ENCODE data around the gene APRT. TPM values are rescaled to one million over a fixed set of nuclear protein-coding genes. Genes with fewer than 3 reads are reported as not detected.

The APRT gene
- total and polyA plus RNA-seq, 9 of the 15 experiments (the other 6 are each of a cell fraction or from before 2014, with no cell fraction given): 41.7 to 409 (median 146) TPM

GRCh38 chr16:88807142-88807625 lies 4.5 kb downstream of the APRT start:
- ChIA-PET CTCF (ENCODE audit: low intra/inter-chr PET ratio) (no interaction called here), POLR2A (interaction anchor here (0.5 to 6.1 kb wide), 7 partner anchors 17 to 403 kb away, joined by 3 to 47 read pairs (median 4); partner anchors contain the start of gene PIEZO1)
- intact Hi-C loops (cut with micrococcal nuclease): loop anchor here (10.0 kb wide), 1 partner anchor 758 kb away; the partner anchor contains the start of gene RPL13
- Histone ChIP-seq H3K27me3 (ENCODE audit: control insufficient read depth in 2 of 2, insufficient read depth in 2 of 2, low read length in 2 of 2) (no peaks in the 10 kb centered on the region; a peak in 1 of 5 replicates), H3K4me2 (ENCODE audit: insufficient read depth, low read length) (no peak overlapping the region), H3K4me3 (no peak overlapping the region), H4K20me1 (replicated peaks; ENCODE audit: control insufficient read depth, insufficient read depth, low read length) (peaks cover 34% of the 10 kb centered on the region; the same call in 1 of the 2 replicates), H3K9ac (ENCODE audit: insufficient read depth in 1 of 2, low read depth in 2 of 2, low read length in 2 of 2) (peak overlapping the region in 1 of 2 experiments; percentile 98; a peak in 3 of 4 replicates), H2AFZ (ENCODE audit: low read depth, low read length) (no peak overlapping the region), H3K36me3 (ENCODE audit: control insufficient read depth, insufficient read depth, low read length) (peaks cover 69% of the 10 kb centered on the region; the same call in 2 of the 3 replicates), H3K9me3 (replicated peaks; ENCODE audit: control insufficient read depth, insufficient read depth, low read depth, low read length) (no peaks in the 10 kb centered on the region), H3K27ac (ENCODE audit: extremely low read depth, low read depth, low read length) (no peak overlapping the region), H3K4me1 (replicated peaks in 1 of 2; ENCODE audit: control insufficient read depth in 2 of 2, insufficient read depth in 2 of 2, low read length in 2 of 2) (peaks cover 7 to 87% of the 10 kb centered on the region in 2 experiments; a peak in 4 of 5 replicates), H3K9me1 (ENCODE audit: control insufficient read depth, insufficient read depth, low read length) (no peaks in the 10 kb centered on the region), H3K79me2 (ENCODE audit: control insufficient read depth, insufficient read depth, low read length) (peaks cover 86% of the 10 kb centered on the region)
- BruUV-seq (replicated peaks): no TSS peak
- ATAC-seq: no peak
- DNase-seq (ENCODE audit: extremely low read depth in 1 of 4, low spot score in 3 of 4): no peak
- FAIRE-seq: no peak
- in situ Hi-C loops (cut with MboI): no loop called here
- 96% methylated on average over 18 of the region's 24 CpGs for WGBS (ENCODE audit: insufficient coverage, low coverage, missing lambda C conversion rate)
- TF ChIP-seq, protein P1, sequence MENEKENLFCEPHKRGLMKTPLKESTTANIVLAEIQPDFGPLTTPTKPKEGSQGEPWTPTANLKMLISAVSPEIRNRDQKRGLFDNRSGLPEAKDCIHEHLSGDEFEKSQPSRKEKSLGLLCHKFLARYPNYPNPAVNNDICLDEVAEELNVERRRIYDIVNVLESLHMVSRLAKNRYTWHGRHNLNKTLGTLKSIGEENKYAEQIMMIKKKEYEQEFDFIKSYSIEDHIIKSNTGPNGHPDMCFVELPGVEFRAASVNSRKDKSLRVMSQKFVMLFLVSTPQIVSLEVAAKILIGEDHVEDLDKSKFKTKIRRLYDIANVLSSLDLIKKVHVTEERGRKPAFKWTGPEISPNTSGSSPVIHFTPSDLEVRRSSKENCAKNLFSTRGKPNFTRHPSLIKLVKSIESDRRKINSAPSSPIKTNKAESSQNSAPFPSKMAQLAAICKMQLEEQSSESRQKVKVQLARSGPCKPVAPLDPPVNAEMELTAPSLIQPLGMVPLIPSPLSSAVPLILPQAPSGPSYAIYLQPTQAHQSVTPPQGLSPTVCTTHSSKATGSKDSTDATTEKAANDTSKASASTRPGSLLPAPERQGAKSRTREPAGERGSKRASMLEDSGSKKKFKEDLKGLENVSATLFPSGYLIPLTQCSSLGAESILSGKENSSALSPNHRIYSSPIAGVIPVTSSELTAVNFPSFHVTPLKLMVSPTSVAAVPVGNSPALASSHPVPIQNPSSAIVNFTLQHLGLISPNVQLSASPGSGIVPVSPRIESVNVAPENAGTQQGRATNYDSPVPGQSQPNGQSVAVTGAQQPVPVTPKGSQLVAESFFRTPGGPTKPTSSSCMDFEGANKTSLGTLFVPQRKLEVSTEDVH (IDR thresholded peaks at IDR 0.05; ENCODE audit: low read depth, partially characterized antibody): no peak
- TF ChIP-seq, protein P2, sequence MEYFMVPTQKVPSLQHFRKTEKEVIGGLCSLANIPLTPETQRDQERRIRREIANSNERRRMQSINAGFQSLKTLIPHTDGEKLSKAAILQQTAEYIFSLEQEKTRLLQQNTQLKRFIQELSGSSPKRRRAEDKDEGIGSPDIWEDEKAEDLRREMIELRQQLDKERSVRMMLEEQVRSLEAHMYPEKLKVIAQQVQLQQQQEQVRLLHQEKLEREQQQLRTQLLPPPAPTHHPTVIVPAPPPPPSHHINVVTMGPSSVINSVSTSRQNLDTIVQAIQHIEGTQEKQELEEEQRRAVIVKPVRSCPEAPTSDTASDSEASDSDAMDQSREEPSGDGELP (CRISPR knock-in tag; IDR thresholded peaks at IDR 0.05; ENCODE audit: borderline replicate concordance): no peak
- no peak for TF ChIP-seq ZNF318 (IDR thresholded peaks at IDR 0.05; ENCODE audit: borderline replicate concordance in 1 of 2, low read depth in 1 of 2)
- TF ChIP-seq, protein P3, sequence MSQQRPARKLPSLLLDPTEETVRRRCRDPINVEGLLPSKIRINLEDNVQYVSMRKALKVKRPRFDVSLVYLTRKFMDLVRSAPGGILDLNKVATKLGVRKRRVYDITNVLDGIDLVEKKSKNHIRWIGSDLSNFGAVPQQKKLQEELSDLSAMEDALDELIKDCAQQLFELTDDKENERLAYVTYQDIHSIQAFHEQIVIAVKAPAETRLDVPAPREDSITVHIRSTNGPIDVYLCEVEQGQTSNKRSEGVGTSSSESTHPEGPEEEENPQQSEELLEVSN (IDR thresholded peaks at IDR 0.05; ENCODE audit: borderline replicate concordance in 1 of 2, extremely low read depth in 1 of 2, insufficient read depth in 1 of 2, insufficient read length in 1 of 2, low read depth in 1 of 2, low read length in 1 of 2, poor library complexity in 1 of 2, severe bottlenecking in 1 of 2): no peak
